ENCODE measurements around the gene SLC6A13.
"Not testable (repeated sequence)": the region's sequence is repeated elsewhere in the genome, so short reads cannot be mapped to it uniquely, and the experiment has no call there.

SLC6A13 gene

DNA sequence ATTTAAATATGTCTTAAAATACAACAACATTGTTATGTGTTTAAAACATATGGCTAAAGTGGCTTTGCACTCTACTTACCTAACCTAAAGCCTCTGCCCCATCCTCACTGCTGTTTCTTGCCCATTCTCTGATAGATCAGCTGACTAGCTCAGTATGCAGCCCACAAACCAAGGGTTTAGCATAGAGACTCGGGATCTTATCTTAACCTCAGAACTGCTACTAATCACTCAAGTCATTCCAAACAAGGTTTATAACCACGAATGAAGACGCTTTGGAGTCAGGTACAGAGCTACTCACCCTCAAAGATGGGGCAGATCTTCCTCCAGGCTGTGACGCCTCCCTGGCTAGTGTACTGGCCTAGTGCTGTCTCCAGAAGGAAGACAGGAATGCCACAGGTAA is 19.3 kb downstream of the SLC6A13 start:
- H3K4me1 ChIP-seq (ENCODE audit: insufficient read depth, low read length) = no peaks in the 10 kb centered on the region
- no peaks in the 10 kb centered on the region for H3K27me3 ChIP-seq (ENCODE audit: control insufficient read depth in 1 of 2, insufficient read depth in 2 of 2, low read length in 2 of 2)
- H3K4me3 ChIP-seq (ENCODE audit: low read depth in 1 of 2, low read length in 2 of 2) = no peak overlapping the region

DNA sequence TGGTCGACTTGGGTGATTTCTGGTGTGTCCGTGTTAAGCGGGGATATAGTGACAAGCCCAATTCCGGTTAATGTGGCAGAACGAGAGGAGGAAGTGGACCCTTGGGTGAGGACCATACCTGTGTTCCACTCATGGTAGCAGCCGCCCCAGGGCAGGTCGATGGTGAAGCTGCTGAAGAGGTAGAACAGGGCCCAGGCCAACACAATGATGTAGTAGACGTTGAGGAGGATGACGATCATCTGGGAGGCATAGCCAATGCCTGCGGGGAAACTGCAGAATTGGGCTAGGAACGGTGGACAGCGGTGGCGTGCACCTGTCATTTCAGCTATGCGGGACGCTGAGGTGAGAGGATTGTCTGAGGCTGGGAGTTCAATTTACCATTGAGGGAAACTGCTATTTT is 20.1 kb downstream of the SLC6A13 start:
- H3K36me3 ChIP-seq (ENCODE audit: insufficient read depth, low read length) = no peaks in the 10 kb centered on the region
- no peak overlapping the region for H3K4me3 ChIP-seq (ENCODE audit: low read depth in 1 of 2, low read length in 2 of 2)
- no peaks in the 10 kb centered on the region for H3K27me3 ChIP-seq (ENCODE audit: control insufficient read depth in 1 of 2, insufficient read depth in 2 of 2, low read length in 2 of 2)
- no peak overlapping the region for H3K9ac ChIP-seq (ENCODE audit: low read length)
- H3K27ac ChIP-seq (ENCODE audit: low read depth, low read length) = no peak overlapping the region
- H3K4me1 ChIP-seq (ENCODE audit: insufficient read depth, low read length) = no peaks in the 10 kb centered on the region
- H3K9me3 ChIP-seq (ENCODE audit: low read length) = peaks cover 5% of the 10 kb centered on the region

More for the DNA sequence above, 19.3 kb downstream of the SLC6A13 start:
- Histone ChIP-seq H3K36me3 (ENCODE audit: insufficient read depth, low read length) (no peaks in the 10 kb centered on the region), H3K27ac (ENCODE audit: low read depth, low read length) (no peak overlapping the region), H3K9me3 (ENCODE audit: low read length) (peaks cover 5% of the 10 kb centered on the region), H3K9ac (ENCODE audit: low read length) (no peak overlapping the region)

DNA sequence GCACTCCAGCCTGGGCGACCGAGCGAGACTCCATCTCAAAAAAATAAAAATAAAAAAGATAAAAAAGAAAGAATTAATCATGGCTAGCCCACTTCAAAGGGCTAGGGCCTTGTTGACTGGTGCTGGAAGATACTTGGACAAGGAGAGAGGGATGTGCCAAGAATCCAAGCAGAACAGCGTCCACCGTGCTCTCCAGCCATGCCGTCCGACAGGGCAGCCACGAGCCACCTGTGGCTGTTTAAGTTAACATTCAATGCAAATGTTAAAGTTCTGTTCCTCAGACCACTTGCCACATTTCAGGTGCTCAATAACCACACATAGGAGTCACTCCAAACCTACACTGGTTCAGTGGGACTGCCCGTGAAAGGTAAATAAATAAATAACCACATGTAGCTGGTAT is 21.4 kb downstream of the SLC6A13 start:
- no peaks in the 10 kb centered on the region for H3K4me1 ChIP-seq (ENCODE audit: insufficient read depth, low read length)
- no peak overlapping the region for H3K4me3 ChIP-seq (ENCODE audit: low read depth in 1 of 2, low read length in 2 of 2)
- H3K9ac ChIP-seq (ENCODE audit: low read length) = no peak overlapping the region
- no peaks in the 10 kb centered on the region for H3K27me3 ChIP-seq (ENCODE audit: control insufficient read depth in 1 of 2, insufficient read depth in 2 of 2, low read length in 2 of 2)
- no peak overlapping the region for H3K27ac ChIP-seq (ENCODE audit: low read depth, low read length)
- H3K9me3 ChIP-seq (ENCODE audit: low read length) = no peaks in the 10 kb centered on the region
- no peaks in the 10 kb centered on the region for H3K36me3 ChIP-seq (ENCODE audit: insufficient read depth, low read length)

DNA sequence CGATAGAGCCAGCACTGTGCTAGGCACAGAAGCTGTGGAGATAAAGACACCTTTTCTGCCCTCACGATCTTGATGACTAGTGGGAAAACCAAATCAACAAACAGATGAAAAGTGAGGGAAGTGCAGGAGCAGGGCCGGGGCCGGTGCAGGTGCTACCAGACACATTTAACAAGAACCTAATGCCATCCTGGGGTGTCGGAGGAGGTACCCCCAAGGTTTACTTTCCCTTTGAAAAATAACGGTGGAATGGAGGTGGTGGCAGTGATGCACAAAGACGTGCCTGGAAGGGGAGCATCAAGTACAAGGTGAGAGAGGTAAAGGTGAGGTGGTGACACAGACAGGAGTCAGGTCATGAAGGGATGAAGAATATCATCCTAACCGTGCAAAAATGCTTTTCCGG is 22.1 kb downstream of the SLC6A13 start:
- H3K27ac ChIP-seq (ENCODE audit: low read depth, low read length) = no peak overlapping the region

DNA sequence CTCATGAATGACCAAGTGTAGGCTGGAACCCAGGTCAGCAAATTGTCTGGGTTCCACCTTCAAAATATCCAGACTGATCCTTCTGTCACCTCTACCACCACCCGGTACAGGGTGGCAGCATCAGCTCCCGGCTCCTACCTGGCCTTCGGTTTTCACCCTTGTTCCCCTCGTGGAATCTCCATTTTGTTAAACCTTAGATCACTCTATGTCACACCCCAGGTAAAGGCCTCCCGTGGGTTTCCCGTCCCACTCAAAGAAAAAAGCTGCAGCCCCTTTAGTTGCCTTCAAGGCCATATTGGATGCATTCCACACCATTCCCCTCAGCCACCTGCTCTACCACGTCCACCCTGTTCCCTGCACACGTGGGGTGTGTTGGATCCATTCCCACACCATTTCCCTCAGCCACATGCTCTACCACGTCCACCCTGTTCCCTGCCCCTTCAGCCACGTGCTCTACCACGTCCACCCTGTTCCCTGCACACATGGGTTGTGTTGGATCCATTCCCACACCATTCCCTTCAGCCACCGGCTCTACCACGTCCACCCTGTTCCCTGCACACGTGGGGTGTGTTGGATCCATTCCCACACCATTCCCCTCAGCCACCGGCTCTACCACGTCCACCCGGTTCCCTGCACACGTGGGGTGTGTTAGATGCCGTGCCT is 23.8 kb downstream of the SLC6A13 start:
- no peaks in the 10 kb centered on the region for H3K27me3 ChIP-seq (ENCODE audit: control insufficient read depth in 1 of 2, insufficient read depth in 2 of 2, low read length in 2 of 2)
- H3K9me3 ChIP-seq (ENCODE audit: low read length) = no peaks in the 10 kb centered on the region
- no peak overlapping the region for H3K4me3 ChIP-seq (ENCODE audit: low read depth in 1 of 2, low read length in 2 of 2)
- H3K36me3 ChIP-seq (ENCODE audit: insufficient read depth, low read length) = no peaks in the 10 kb centered on the region
- H3K27ac ChIP-seq (ENCODE audit: low read depth, low read length) = no peak overlapping the region
- no peak overlapping the region for H3K9ac ChIP-seq (ENCODE audit: low read length)
- H3K4me1 ChIP-seq (ENCODE audit: insufficient read depth, low read length) = no peaks in the 10 kb centered on the region

More for the DNA sequence above, 22.1 kb downstream of the SLC6A13 start:
- Histone ChIP-seq H3K4me1 (ENCODE audit: insufficient read depth, low read length) (no peaks in the 10 kb centered on the region), H3K9ac (ENCODE audit: low read length) (no peak overlapping the region), H3K9me3 (ENCODE audit: low read length) (no peaks in the 10 kb centered on the region), H3K36me3 (ENCODE audit: insufficient read depth, low read length) (no peaks in the 10 kb centered on the region), H3K27me3 (ENCODE audit: control insufficient read depth in 1 of 2, insufficient read depth in 2 of 2, low read length in 2 of 2) (no peaks in the 10 kb centered on the region), H3K4me3 (ENCODE audit: low read depth in 1 of 2, low read length in 2 of 2) (no peak overlapping the region)

DNA sequence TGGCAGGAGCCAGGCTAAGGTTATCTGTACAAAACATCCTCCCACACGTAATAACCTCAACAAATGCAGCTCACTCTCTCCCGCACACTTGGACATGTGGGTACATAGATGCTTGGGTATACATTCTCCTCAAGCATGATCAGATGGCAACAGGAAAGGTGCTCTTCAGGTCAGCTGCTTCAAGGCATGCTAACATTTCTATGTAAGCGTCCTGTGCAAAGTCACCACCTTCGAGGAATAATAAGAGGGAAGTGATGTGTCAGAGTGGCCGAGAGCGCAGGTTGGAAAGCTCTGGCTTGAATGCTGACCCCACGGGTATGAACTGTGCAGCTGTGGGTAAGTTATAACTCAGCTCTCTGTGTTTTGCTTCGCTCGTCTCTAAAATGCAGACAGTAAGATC is 24.5 kb downstream of the SLC6A13 start:
- no peaks in the 10 kb centered on the region for H3K9me3 ChIP-seq (ENCODE audit: low read length)
- no peaks in the 10 kb centered on the region for H3K4me1 ChIP-seq (ENCODE audit: insufficient read depth, low read length)
- H3K4me3 ChIP-seq (ENCODE audit: low read depth in 1 of 2, low read length in 2 of 2) = no peak overlapping the region
- no peaks in the 10 kb centered on the region for H3K36me3 ChIP-seq (ENCODE audit: insufficient read depth, low read length)
- no peaks in the 10 kb centered on the region for H3K27me3 ChIP-seq (ENCODE audit: control insufficient read depth in 1 of 2, insufficient read depth in 2 of 2, low read length in 2 of 2)
- no peak overlapping the region for H3K9ac ChIP-seq (ENCODE audit: low read length)
- H3K27ac ChIP-seq (ENCODE audit: low read depth, low read length) = no peak overlapping the region

DNA sequence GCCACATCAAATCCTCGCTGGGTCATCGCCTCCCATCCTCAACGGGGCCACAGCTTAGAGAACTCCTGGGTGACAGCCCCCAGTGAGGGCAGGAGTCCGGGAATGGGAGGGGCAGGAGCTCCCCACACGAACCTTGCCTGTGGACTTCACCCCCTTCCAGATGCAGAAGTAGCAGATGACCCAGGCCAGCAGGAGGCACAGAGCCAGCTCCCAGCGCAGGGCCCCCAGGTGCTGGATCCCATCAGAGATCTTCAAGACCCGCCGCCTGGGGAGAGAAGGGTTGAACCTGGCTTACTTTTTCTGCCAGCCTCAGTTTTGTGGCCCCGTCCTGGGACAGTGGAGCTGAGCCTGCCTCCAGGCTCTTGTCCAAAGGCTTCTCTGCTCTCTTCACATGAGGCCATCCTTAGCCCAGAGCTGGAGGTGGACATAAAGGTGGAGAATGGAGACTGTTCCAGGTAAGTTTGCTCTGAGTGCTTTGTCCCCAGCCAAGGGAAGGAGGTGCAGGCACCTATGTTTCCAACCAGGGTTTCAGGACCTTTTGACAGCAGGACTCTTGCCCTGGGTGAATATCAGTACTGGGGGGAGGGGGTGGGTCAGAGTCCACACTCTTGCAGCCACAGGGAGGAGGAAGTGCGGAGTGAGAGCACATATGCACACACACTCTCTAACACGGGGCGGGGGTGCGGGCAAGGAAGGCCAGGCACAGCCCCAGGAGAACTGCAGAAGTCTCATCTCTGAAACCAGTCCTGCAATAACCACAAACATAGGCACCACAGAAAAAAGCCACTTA is 25.4 kb downstream of the SLC6A13 start:
- H3K9me3 ChIP-seq (ENCODE audit: low read length) = no peaks in the 10 kb centered on the region
- no peaks in the 10 kb centered on the region for H3K27me3 ChIP-seq (ENCODE audit: control insufficient read depth in 1 of 2, insufficient read depth in 2 of 2, low read length in 2 of 2)
- H3K4me3 ChIP-seq (ENCODE audit: low read depth in 1 of 2, low read length in 2 of 2) = no peak overlapping the region
- H3K4me1 ChIP-seq (ENCODE audit: insufficient read depth, low read length) = no peaks in the 10 kb centered on the region
- no peak overlapping the region for H3K27ac ChIP-seq (ENCODE audit: low read depth, low read length)
- H3K36me3 ChIP-seq (ENCODE audit: insufficient read depth, low read length) = no peaks in the 10 kb centered on the region
- H3K9ac ChIP-seq (ENCODE audit: low read length) = no peak overlapping the region

DNA sequence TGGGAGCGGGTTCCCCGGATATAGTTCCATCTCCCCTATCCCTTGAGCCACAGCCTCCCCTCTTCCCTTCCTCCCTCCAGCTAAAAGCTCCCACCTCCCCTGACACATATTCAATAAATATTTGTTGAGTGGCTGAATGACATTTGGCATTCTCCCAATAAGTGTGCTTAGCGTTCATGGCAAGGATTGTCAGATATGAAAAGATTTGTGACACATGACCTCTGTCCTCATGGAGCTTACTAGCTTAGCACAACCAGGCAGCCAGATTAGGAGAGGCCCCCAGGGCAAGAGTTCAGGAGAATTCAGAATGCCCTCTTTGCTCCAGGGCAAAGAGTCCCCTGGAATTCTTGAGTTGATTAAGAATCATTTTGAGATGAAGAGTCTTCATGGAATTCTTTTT is 26.2 kb downstream of the SLC6A13 start:
- no peaks in the 10 kb centered on the region for H3K36me3 ChIP-seq (ENCODE audit: insufficient read depth, low read length)
- no peaks in the 10 kb centered on the region for H3K9me3 ChIP-seq (ENCODE audit: low read length)
- no peak overlapping the region for H3K27ac ChIP-seq (ENCODE audit: low read depth, low read length)
- H3K4me3 ChIP-seq (ENCODE audit: low read depth in 1 of 2, low read length in 2 of 2) = no peak overlapping the region
- H3K4me1 ChIP-seq (ENCODE audit: insufficient read depth, low read length) = no peaks in the 10 kb centered on the region
- H3K9ac ChIP-seq (ENCODE audit: low read length) = no peak overlapping the region
- no peaks in the 10 kb centered on the region for H3K27me3 ChIP-seq (ENCODE audit: control insufficient read depth in 1 of 2, insufficient read depth in 2 of 2, low read length in 2 of 2)

DNA sequence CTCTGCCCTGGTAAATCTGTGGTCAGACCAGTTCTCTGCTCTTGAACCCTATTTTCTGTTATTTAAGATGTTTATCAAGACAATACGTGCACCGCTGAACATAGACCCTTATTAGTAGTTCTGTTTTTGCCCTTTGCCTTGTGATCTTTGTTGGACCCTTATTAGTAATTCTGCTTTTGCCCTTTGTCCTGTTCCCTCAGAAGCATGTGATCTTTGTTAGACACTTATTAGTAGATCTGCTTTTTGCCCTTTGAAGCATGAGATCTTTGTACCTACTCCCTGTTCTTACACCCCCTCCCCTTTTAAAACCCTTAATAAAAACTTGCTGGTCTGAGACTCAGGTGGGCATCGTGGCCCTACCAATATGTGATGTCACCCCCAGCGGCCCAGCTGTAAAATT is 26.7 kb downstream of the SLC6A13 start:
- H3K27me3 ChIP-seq (ENCODE audit: control insufficient read depth in 1 of 2, insufficient read depth in 2 of 2, low read length in 2 of 2); H3K4me1 ChIP-seq (ENCODE audit: insufficient read depth, low read length); H3K27ac ChIP-seq (ENCODE audit: low read depth, low read length); H3K36me3 ChIP-seq (ENCODE audit: insufficient read depth, low read length); H3K9ac ChIP-seq (ENCODE audit: low read length); H3K9me3 ChIP-seq (ENCODE audit: low read length); H3K4me3 ChIP-seq (ENCODE audit: low read depth in 1 of 2, low read length in 2 of 2): not testable (repeated sequence)

DNA sequence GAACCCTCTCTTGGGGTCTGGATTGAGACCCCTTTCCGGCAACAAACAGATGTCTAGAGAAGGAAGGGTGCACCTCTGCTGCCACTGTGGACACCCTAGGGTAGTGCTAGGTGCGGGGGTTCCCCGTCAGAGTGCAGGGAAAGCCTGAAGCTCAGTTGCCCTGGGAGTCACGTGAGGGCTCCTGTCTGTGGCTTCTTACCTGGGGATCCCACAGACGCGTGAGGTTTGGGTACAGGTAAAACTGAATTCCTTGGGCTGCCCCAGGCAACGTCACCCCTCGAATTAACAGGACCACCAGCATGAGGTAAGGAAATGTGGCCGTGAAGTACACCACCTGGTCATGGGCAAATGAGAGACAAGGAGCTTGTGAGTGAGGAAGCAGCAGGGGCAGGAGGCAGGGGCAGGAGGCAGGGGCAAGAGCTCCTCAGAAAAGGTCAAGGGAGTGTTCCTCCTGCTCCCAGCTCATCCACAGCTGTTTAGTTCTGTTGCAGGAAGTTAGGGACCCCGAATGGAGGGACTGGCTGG is 27.7 kb downstream of the SLC6A13 start:
- Histone ChIP-seq H3K27me3 (ENCODE audit: control insufficient read depth in 1 of 2, insufficient read depth in 2 of 2, low read length in 2 of 2) (no peaks in the 10 kb centered on the region), H3K4me1 (ENCODE audit: insufficient read depth, low read length) (no peaks in the 10 kb centered on the region), H3K9ac (ENCODE audit: low read length) (no peak overlapping the region), H3K27ac (ENCODE audit: low read depth, low read length) (no peak overlapping the region), H3K36me3 (ENCODE audit: insufficient read depth, low read length) (no peaks in the 10 kb centered on the region), H3K4me3 (ENCODE audit: low read depth in 1 of 2, low read length in 2 of 2) (no peak overlapping the region), H3K9me3 (ENCODE audit: low read length) (no peaks in the 10 kb centered on the region)

DNA sequence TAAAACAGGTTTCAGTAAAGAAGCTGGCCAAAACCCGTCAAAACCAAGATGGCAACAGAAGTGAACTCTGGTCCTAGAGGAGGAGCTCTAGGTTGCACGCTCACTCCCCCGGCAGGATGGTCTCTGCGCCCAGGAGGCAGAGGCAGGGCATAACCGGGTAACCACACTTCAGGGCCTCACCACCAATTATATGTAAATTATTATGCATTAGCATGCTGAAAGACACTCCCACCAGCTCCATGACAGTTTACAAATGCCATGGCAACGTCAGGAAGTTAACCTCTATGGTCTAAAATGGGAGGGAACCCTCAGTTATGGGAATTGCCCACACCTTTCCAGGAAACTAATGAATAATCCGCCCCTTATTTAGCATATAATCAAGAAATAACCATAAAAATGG is 28.6 kb downstream of the SLC6A13 start:
- Histone ChIP-seq H3K27ac (ENCODE audit: low read depth, low read length) (no peak overlapping the region), H3K9me3 (ENCODE audit: low read length) (no peaks in the 10 kb centered on the region), H3K27me3 (ENCODE audit: control insufficient read depth in 1 of 2, insufficient read depth in 2 of 2, low read length in 2 of 2) (no peaks in the 10 kb centered on the region), H3K9ac (ENCODE audit: low read length) (no peak overlapping the region), H3K4me1 (ENCODE audit: insufficient read depth, low read length) (no peaks in the 10 kb centered on the region), H3K36me3 (ENCODE audit: insufficient read depth, low read length) (no peaks in the 10 kb centered on the region), H3K4me3 (ENCODE audit: low read depth in 1 of 2, low read length in 2 of 2) (no peak overlapping the region)

DNA sequence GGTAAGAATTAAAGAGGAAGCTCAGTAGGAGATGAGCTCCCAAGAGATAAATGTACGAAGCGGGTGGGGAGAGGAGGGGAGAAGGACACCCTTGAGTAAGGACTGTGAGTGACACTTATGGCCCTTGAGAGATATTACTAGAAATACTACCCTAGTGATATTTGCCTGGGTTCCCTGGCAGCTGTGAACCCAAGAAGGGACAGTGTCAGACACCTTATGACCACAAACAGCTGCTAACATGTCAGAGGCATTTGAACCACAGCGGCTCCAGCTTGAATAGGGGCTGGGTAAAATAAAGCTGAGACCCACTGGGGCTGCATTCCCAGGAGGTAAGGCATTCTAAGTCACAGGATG is 29.0 kb downstream of the SLC6A13 start:
- Histone ChIP-seq H3K36me3 (ENCODE audit: insufficient read depth, low read length) (no peaks in the 10 kb centered on the region), H3K9ac (ENCODE audit: low read length) (no peak overlapping the region), H3K27ac (ENCODE audit: low read depth, low read length) (no peak overlapping the region), H3K4me3 (ENCODE audit: low read depth in 1 of 2, low read length in 2 of 2) (no peak overlapping the region), H3K27me3 (ENCODE audit: control insufficient read depth in 1 of 2, insufficient read depth in 2 of 2, low read length in 2 of 2) (no peaks in the 10 kb centered on the region), H3K9me3 (ENCODE audit: low read length) (no peaks in the 10 kb centered on the region), H3K4me1 (ENCODE audit: insufficient read depth, low read length) (no peaks in the 10 kb centered on the region)

Data from muscle layer of colon (tissue), 2 donors.